GM11168 (cell line): ENCODE data around the gene PRKAR2B.

Experiments used
- in situ Hi-C: fragments of 300-500 bp; cut with MboI; formaldehyde crosslinking; loops from one replicate; pipeline ENCODE4 v1.12.0; 2022; ENCODE audit warnings: low sequenced_read_pairs; ENCODE audit not compliant: unreplicated experiment

PRKAR2B gene

DNA sequence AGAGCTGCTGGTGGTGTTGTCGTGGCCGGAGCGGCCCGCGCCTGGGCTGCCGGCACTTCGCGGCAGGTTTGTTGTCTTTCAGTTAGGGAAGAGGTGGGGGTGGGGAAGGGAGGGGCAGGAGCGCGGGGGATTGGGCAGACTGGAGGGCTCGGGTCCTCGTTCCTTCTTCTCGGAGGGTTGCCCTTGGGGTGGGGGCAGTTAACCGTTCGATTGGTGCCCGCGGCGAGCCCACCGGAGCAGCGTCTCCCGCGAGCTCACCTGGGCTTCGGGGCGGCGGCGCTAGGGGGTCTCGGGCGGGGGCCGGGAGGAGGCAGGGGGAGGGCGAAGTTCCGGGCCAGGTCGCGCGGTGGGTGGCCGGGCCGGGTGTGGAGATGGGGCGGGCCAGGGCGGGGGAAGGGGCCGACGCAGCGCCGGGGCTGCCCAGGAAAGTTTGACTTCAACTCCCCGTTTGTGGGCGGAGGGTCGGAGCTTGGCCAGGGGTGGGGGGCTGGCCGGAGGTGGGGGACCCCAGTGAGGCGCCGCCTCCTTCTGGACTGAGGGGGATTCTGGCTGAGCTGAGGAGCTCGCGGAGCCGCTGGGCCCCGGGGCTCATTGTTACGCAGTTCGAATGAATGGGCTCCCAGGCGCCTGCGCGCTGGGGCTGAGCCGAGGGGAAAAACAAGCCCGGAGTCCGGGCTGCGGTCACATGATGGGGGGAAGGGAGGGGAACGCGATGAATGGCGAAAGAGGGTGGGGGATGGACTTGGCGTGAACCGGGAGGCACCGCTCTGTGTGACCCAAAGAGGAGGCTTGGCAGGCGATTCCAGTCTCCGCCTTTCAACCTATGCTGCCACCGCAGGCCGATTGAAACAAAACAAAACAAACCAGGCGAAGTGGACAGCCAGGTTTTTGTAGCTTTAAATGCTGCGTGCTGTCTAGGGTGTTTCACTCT is 124.9 kb downstream of the PRKAR2B start:
- in situ Hi-C loops, result no loop called here

DNA sequence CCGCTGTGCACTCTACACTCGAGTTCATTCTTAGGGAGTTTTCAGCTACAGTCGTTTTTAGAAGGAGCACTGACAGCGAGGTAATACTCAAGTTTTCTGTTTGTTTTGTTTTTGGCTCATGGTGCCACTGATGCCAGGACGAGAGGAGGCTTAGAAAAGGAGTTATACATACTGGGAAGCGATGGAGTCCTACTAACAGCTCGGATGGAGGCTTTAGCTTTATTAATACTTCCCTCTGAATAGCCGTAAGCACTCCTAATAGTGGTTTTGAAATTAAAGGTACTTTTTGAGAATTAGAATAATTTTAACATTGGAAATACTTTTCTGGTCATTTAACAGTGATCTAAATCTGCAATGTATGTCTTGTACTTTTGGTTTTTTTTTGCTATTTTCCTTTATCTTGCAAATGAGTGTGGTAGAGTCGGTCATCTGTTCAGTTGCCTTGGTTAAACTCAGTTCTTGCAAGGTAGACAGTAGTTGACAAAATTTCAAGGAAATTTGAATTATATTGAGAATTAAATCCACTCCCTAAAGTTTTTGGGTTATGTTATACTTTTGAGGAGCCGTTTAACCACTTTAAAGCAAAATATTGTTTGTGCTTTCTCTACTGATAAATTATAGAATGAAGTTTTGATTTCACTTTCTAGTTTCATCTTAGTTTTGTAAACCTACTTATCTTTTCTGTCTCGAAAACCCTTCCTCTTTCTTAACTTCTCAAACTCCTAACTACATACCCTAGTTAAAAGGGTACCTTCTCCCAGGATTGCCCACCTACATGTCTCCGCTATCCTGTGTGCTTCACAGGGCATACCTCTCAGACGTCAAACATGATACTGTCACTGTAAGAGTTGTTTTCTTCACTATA is 125.8 kb downstream of the PRKAR2B start:
- in situ Hi-C loops, result no loop called here

DNA sequence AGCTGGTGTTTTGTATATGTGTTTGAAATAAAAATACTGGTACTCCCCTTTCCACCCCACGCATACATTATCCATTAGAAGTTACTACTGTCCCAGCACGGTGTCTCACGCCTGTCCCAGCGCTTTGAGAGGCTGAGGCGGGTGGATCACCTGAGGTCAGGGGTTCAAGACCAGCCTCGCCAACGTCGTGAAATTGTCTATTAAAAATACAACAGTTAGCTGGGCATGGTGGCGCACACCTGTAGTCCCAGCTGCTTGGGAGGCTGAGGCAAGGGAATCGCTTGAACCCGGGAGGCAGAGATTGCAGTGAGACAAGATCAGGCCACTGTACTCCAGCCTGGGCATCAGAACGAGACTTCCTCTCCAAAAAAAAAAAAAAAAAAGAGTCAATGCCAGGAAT is 127.0 kb downstream of the PRKAR2B start:
- in situ Hi-C loops, result no loop called here

DNA sequence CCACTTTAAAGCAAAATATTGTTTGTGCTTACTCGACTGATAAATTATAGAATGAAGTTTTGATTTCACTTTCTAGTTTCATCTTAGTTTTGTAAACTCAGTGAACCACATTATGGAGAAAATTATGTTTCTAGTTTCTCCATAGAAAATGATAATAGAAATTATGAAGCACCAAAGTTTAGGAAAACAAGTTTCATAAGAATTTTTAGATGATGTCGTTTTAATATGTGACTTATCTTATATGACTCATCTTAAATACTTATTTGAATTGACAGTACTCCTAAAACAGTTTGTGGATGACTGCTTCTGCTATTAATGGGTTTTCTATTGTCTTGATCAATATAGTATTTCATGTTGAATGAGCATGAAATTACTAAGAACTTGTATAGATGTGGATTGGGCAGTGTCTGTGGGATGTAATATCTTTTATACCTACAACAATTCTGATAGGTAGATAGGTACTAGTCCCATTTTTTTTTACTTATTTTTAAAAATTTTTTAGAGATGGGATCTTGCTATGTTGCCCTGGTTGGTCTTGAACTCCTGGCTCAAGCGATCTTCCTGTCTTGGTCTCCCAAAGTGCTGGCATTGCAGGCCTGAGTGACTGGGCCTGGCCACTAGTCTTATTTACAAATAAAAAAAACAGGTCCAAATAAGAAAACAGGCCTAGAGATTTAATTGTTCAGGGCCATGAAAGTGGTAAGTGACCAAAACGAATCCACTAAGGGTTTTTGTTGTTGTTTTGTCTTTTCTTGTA is 127.9 kb downstream of the PRKAR2B start:
- in situ Hi-C loops, result no loop called here

DNA sequence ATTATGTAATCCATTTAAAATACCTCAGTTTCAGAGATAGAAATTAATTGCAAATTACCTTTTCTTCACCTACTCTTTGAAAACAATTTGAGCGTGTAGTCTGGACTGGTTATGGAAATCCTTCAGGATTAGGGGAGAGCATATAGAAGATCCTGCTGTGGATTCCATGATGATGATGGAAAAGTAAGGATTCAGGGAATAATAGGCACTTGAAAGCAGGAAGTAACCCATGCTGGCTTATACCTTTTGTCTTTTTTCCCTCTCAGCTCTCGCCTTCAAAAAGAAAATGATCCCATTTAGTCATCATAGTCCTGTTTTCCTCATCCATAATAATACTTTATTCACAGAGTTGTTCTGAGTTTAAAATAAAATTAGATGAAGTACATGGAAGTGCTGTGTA is 128.7 kb downstream of the PRKAR2B start:
- in situ Hi-C loops, result no loop called here

DNA sequence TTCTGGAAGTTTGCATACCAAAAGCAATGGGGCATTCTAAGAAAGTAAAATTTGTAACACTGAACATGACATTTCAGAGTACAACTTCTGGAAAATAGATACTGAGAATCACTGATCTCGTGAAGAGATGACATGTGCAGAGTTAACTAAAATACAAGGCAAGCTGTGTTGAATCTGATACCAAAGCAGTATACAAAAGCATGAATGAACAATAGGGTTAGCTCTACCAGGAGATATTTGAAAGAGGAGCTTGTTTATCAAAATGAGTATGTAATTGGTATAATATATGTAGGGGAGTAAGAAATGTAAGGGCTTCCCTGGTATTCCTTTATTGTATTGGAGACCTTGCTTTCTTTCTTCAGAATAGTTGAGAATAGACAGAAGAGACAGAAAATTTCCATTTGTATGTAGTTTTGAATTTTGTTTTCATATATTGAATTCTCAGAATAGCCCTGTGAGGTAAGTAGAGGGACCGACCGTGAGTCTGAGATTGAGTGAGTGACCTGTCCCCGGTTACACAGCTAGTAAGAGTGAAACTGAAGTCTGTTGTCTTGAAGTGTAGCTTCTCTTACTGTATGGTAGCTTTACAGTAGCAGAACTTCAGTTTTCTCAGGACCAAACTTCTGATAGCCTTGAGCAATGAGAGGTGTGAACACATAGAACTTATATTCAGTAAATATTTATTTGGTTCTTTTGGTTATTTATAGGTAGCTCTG is 129.3 kb downstream of the PRKAR2B start:
- in situ Hi-C loops, result no loop called here

DNA sequence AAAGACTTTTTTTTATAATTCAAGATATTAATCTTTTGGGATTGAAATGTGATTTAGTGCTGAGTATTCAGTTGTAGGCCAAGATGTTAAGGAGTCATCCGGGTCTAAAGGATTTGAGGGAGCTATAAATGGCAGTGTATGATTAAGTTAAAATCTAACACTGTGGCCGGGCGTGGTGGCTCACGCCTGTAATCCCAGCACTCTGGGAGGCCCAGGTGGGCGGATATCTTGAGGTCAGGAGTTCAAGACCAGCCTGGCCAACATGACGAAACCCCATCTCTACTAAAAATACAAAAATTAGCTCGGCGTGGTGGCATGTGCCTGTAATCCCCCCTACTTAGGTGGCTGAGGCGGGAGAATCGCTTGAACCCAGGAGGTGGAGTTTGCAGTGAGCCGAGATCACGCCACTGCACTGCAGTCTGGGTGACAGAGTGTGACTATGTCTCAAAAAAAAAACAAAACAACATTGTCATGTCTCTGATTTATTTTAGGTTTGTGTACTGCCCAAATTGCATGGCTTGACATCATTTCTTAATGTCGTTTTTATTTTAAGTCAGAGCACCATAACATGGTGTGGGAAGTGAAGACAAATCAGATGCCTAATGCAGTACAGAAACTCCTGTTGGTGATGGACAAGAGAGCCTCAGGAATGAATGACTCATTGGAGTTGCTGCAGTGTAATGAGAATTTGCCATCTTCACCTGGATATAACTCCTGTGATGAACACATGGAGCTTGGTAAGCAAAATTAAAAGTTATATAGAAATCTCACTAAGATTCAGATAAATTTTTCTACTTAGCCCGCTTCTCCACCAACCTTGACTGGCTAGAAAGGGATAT is 135.0 kb downstream of the PRKAR2B start:
- in situ Hi-C loops, result loop anchor here (25.0 kb wide), 1 partner anchor 558 kb away; the partner anchor contains the start of gene CBLL1

- in situ Hi-C loops, result loop anchor here (25.0 kb wide), 1 partner anchor 557 kb away; the partner anchor contains the start of gene CBLL1
These were observed 135.9 kb downstream of the PRKAR2B start for GRCh38 chr7:107180378-107180777.

DNA sequence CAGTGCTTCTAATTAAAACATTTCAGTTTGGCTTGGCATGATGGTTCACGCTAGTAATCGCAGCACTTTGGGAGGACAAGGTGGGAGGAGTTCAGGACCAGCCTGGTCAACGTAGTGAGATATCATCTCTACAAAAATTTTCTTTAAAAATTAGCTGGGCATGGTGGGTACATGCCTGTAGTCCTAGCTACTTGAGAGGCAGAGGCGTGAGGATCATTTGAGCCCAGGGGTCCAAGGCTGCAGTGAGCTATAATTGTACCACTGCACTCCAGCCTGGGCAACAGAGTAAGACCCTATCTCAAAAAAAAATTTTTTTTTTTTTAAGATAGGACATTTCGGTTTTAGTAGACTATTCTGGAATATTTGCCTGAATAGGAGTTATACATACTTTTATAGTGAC is 136.7 kb downstream of the PRKAR2B start:
- in situ Hi-C loops, result loop anchor here (25.0 kb wide), 1 partner anchor 556 kb away; the partner anchor contains the start of gene CBLL1

DNA sequence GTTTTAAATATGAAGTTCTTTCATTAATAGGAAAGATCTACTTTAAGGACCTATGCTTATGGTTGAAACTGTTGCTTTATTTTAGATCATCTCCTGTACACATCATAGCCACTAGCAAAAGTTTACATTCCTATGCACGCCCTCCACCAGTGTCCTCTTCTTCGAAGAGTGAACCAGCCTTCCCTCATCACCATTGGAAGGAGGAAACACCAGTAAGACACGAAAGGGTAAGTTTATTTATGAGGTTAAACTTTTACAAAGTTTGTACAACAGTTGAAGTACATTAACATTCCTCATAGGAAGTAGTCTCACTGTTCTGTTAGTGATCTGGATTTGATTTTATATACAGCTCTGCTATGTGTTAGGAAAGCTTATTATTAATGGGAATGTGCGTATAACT is 141.2 kb downstream of the PRKAR2B start:
- in situ Hi-C loops, result loop anchor here (25.0 kb wide), 1 partner anchor 552 kb away; the partner anchor contains the start of gene CBLL1

GRCh38 chr7:107186240-107186639 is 141.7 kb downstream of the PRKAR2B start:
- in situ Hi-C loops, result loop anchor here (25.0 kb wide), 1 partner anchor 551 kb away; the partner anchor contains the start of gene CBLL1

DNA sequence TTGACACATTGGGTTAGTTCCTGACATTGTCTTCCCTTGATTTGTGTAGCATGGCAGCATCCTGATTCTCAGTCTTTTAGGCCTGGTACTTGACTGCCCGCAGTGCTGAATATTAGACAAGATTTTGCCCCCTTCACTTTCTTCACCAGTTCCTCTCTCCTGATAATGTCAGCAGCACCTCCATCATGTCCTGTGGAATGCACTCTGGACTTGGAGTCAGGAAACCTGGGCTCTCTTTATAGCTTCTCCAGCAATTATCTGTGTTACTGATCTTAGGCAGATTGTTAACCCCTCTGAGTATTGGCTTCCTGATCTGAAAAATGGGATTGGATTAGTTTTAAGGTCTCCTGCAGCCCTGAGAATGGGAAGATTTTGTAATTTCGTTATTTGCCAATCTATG is 143.3 kb downstream of the PRKAR2B start:
- in situ Hi-C loops, result loop anchor here (25.0 kb wide), 1 partner anchor 550 kb away; the partner anchor contains the start of gene CBLL1

DNA sequence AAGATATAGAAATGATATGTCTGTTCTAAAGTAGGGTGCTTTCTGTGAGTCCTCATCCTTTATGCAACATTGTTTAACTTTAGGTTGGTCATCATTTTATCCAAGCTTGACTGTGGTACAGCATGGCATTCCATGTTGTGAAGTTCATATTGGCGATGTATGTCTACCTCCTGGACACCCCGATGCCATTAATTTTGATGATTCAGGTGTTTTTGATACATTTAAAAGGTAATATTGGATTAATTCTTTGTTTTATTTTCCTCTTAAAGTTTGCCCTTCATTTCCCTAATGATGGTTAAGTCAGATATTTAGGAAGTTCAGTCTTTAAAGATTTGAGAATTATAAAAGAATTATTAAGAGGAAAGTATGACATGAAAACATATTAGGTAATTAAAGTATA is 145.6 kb downstream of the PRKAR2B start:
- in situ Hi-C loops, result loop anchor here (25.0 kb wide), 1 partner anchor 547 kb away; the partner anchor contains the start of gene CBLL1

- in situ Hi-C loops, result loop anchor here (25.0 kb wide), 1 partner anchor 543 kb away; the partner anchor contains the start of gene CBLL1
These were observed 149.5 kb downstream of the PRKAR2B start for GRCh38 chr7:107194052-107194451.

GRCh38 chr7:107196834-107197610 is 152.5 kb downstream of the PRKAR2B start:
- in situ Hi-C loops, result loop anchor here (25.0 kb wide), 1 partner anchor 540 kb away; the partner anchor contains the start of gene CBLL1

- in situ Hi-C loops, result no loop called here
These were observed 157.4 kb downstream of the PRKAR2B start for GRCh38 chr7:107201795-107202450.

GRCh38 chr7:107203607-107204006 is 159.1 kb downstream of the PRKAR2B start:
- in situ Hi-C loops, result no loop called here
